ENCODE data around the gene RAD51B.
A peak's percentile ranks its signal among the peaks of the same experiment; 100 is the strongest.

RAD51B gene

GRCh38 chr14:68174446-68174845 lies 354.9 kb downstream of the RAD51B start:
- peak; percentile 21 for DNase-seq (ENCODE audit: low read depth)

GRCh38 chr14:68176687-68177086 lies 357.1 kb downstream of the RAD51B start:
- no peak for DNase-seq (ENCODE audit: low read depth)

GRCh38 chr14:68177728-68178127 lies 358.1 kb downstream of the RAD51B start:
- no peak for DNase-seq (ENCODE audit: low read depth)

- no peak for DNase-seq (ENCODE audit: low read depth)
Measured at GRCh38 chr14:68178282-68178681, 358.7 kb downstream of the RAD51B start.

- peak; percentile 62 for DNase-seq (ENCODE audit: low read depth)
Measured at GRCh38 chr14:68181519-68182326, 362.1 kb downstream of the RAD51B start.

GRCh38 chr14:68182492-68182891 lies 362.9 kb downstream of the RAD51B start:
- DNase-seq (ENCODE audit: low read depth), result no peak

- DNase-seq (ENCODE audit: low read depth), result peak; percentile 28
Measured at GRCh38 chr14:68186500-68187276, 367.1 kb downstream of the RAD51B start.

GRCh38 chr14:68188174-68188573 lies 368.6 kb downstream of the RAD51B start:
- DNase-seq (ENCODE audit: low read depth), result no peak

- DNase-seq (ENCODE audit: low read depth), result no peak
Measured at GRCh38 chr14:68190032-68190431, 370.5 kb downstream of the RAD51B start.

GRCh38 chr14:68191567-68192321 lies 372.2 kb downstream of the RAD51B start:
- DNase-seq (ENCODE audit: low read depth), result no peak

- no peak for DNase-seq (ENCODE audit: low read depth)
Measured at GRCh38 chr14:68192935-68193334, 373.4 kb downstream of the RAD51B start.

GRCh38 chr14:68193970-68194681 lies 374.5 kb downstream of the RAD51B start:
- no peak for DNase-seq (ENCODE audit: low read depth)

GRCh38 chr14:68195126-68195525 lies 375.5 kb downstream of the RAD51B start:
- no peak for DNase-seq (ENCODE audit: low read depth)

- DNase-seq (ENCODE audit: low read depth), result no peak
Measured at GRCh38 chr14:68198713-68199495, 379.3 kb downstream of the RAD51B start.

- DNase-seq (ENCODE audit: low read depth), result no peak
Measured at GRCh38 chr14:68199554-68200151, 380.1 kb downstream of the RAD51B start.

- no peak for DNase-seq (ENCODE audit: low read depth)
Measured at GRCh38 chr14:68203871-68204270, 384.3 kb downstream of the RAD51B start.

GRCh38 chr14:68208218-68208617 lies 388.6 kb downstream of the RAD51B start:
- no peak for DNase-seq (ENCODE audit: low read depth)

GRCh38 chr14:68208626-68209317 lies 389.2 kb downstream of the RAD51B start:
- DNase-seq (ENCODE audit: low read depth), result no peak

GRCh38 chr14:68210729-68211299 lies 391.2 kb downstream of the RAD51B start:
- peak; percentile 94 for DNase-seq (ENCODE audit: low read depth)

- peak; percentile 15 for DNase-seq (ENCODE audit: low read depth)
Measured at GRCh38 chr14:68211421-68211820, 391.8 kb downstream of the RAD51B start.
